Epithelial cell of esophagus (primary cell): Measurements from ENCODE around the gene FBXW9.

Source experiments
- DNase-seq: peaks from one replicate; pipeline ENCODE4 v3.0.0; 2010; ENCODE audit warnings: low read depth
- H3K4me3 ChIP-seq: 2 replicates; pipeline ENCODE4 v1.5.1; 2011; ENCODE audit warnings: mild to moderate bottlenecking, low read length, control low read depth
- CTCF ChIP-seq: IDR thresholded peaks from 2 replicates; pipeline ENCODE4 v1.5.1; 2011; ENCODE audit warnings: low read depth, mild to moderate bottlenecking, low read length, control low read depth, inconsistent platforms; ENCODE audit not compliant: insufficient read depth; ENCODE audit errors: missing control alignments

The FBXW9 gene

GRCh38 chr19:12696366-12697335 is at the start of gene FBXW9:
FBXW9 (minus strand) TSS chr19:12696631; CDS start chr19:12696581, 50 bp downstream.
- H3K4me3 ChIP-seq: peak within 1 kb of the TSS; percentile 83
- peak; percentile 95 for DNase-seq
- no peak for TF ChIP-seq CTCF

GRCh38 chr19:12745166-12745897 is 48.9 kb upstream of the FBXW9 start:
- no peak overlapping the region for H3K4me3 ChIP-seq
- TF ChIP-seq CTCF: no peak
- DNase-seq: no peak

GRCh38 chr19:12737835-12738351 is 41.5 kb upstream of the FBXW9 start:
- no peak for TF ChIP-seq CTCF
- DNase-seq: no peak
- H3K4me3 ChIP-seq: peak overlapping the region; percentile 97

GRCh38 chr19:12736995-12737834 is 40.8 kb upstream of the FBXW9 start, which contains the start of gene GET3:
GET3 (plus strand) TSS chr19:12737497; CDS start chr19:12737506, 9 bp downstream.
- DNase-seq: peak; percentile 100
- TF ChIP-seq CTCF: no peak
- H3K4me3 ChIP-seq: peak within 1 kb of the TSS; percentile 97

- H3K4me3 ChIP-seq: peak overlapping the region; percentile 95
- peak; percentile 53 for TF ChIP-seq CTCF
- peak; percentile 46 for DNase-seq
Observed at GRCh38 chr19:12733369-12734214, 37.2 kb upstream of the FBXW9 start.

GRCh38 chr19:12731337-12731736 is 34.9 kb upstream of the FBXW9 start:
- no peak overlapping the region for H3K4me3 ChIP-seq
- TF ChIP-seq CTCF: no peak
- no peak for DNase-seq
